Sigmoid colon (tissue), 7 donors: ENCODE measurements around the gene NES. TPM values are rescaled to one million over a fixed set of nuclear protein-coding genes. Genes with fewer than 3 reads are reported as not detected.

Source experiments
- DNase-seq: peaks from one replicate; pipeline ENCODE4 v3.0.0-alpha.2; 2019
- H3K27ac ChIP-seq, 4 donors: fragments of 200-600 bp; sonication (generic); one replicate each; pipeline ENCODE4 v1.5.1; 2016 to 2019; ENCODE audit warnings: mild to moderate bottlenecking in 1 of 4
- H3K27me3 ChIP-seq, 3 donors: fragments of 200-600 bp; sonication (generic); one replicate each; pipeline ENCODE4 v1.5.1; 2019; ENCODE audit warnings: mild to moderate bottlenecking in 1 of 3
- H3K36me3 ChIP-seq, 4 donors: fragments of 200-600 bp; sonication (generic); one replicate each; pipeline ENCODE4 v1.5.1; 2016 to 2019
- H3K4me1 ChIP-seq, 4 donors: fragments of 200-600 bp; sonication (generic); one replicate each; pipeline ENCODE4 v1.5.1; 2017 to 2019
- H3K4me3 ChIP-seq, 4 donors: fragments of 200-600 bp; sonication (generic); one replicate each; pipeline ENCODE4 v1.5.1; 2017 to 2019; ENCODE audit warnings: mild to moderate bottlenecking in 2 of 4, moderate library complexity in 1 of 4
- H3K9me3 ChIP-seq, 4 donors: fragments of 200-600 bp in 3 of 4; sonication (generic) in 3 of 4; one replicate each; pipeline versions ENCODE4 v1.5.1 to v1.6.1; 2013 to 2019
- EP300 ChIP-seq, 4 donors: sonication (generic); formaldehyde crosslinking; IDR thresholded peaks; one replicate each; pipeline ENCODE4 v1.6.1; 2017; ENCODE audit warnings: antibody characterized with exemption in 4 of 4
- POLR2A ChIP-seq, 2 donors: fragments of 450-650 bp; IDR thresholded peaks; one replicate each; pipeline ENCODE4 v1.6.1; 2016; ENCODE audit warnings: antibody characterized with exemption in 2 of 2, mild to moderate bottlenecking in 2 of 2, moderate library complexity in 2 of 2
- POLR2AphosphoS5 ChIP-seq, 4 donors: sonication (generic); formaldehyde crosslinking; IDR thresholded peaks; one replicate each; pipeline ENCODE4 v1.6.1; 2017; ENCODE audit warnings: antibody characterized with exemption in 4 of 4
- WGBS, 2 donors: extraction: QIAGEN DNeasy Blood & Tissue Kit; methylation state at CpG; one replicate each; pipeline ENCODE4 v1.1.7; 2013; 5-methylcytosine and 5-hydroxymethylcytosine counted together
- intact Hi-C: fragments of 100-400 bp; cut with DNase I; formaldehyde crosslinking; loops from one replicate; pipeline ENCODE4 v1.15.1; 2023
- polyA plus RNA-seq, 3 donors: library from polyadenylated mRNA; stranded (reverse); fragments of 200-250 nt; gene quantifications; one replicate each; pipeline ENCODE4 v1.2.3, GENCODE V29; 2013
- total RNA-seq, 4 donors: library from RNA; depleted of rRNA; stranded (reverse); fragments of >200 nt; gene quantifications; one replicate each; pipeline ENCODE4 v1.1.0, GENCODE V29; 2016
- TF ChIP-seq, protein P1 (sequence below), 4 experiments: fragments of 450-650 bp in 3 of 4; fragments of 200-600 bp in 1 of 4; IDR thresholded peaks; one replicate each; pipeline ENCODE4 v1.5.1; 2016 to 2019; ENCODE audit warnings: antibody characterized with exemption in 4 of 4, mild to moderate bottlenecking in 3 of 4, moderate library complexity in 2 of 4
- donor health status: healthy with polysubstance abuse.
- donor health status: Bipolar disorder and iron deficiency.
- donor health status: healthy.

The NES gene
- total and polyA plus RNA-seq, 7 donors = 0.60 to 21.0 (median 7.1) TPM

DNA sequence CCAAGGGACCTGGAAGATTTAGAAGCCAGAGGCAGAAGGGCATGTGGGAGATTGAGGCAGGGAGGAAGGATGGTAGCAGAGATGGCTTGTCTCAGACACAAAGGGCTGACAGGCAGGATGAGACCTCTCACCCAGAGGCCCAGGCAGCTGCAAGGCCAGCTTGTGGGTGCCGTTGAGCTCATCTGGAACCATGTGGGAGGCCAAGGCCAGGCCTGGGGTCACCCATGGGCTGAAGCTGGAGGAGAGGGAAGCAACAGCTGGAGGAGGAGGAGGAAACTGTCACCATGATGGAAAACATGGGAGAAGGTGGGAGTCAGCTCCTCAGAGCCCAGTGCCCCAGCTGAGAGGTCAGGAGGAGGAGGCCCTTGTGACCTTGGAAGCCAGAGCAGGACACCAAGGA is 21.8 kb upstream of the NES start:
- no peak for TF ChIP-seq POLR2A (IDR thresholded peaks at IDR 0.05)
- TF ChIP-seq EP300 (IDR thresholded peaks at IDR 0.05) = no peak
- no peak for TF ChIP-seq POLR2AphosphoS5 (IDR thresholded peaks at IDR 0.05)
- TF ChIP-seq, protein P1, sequence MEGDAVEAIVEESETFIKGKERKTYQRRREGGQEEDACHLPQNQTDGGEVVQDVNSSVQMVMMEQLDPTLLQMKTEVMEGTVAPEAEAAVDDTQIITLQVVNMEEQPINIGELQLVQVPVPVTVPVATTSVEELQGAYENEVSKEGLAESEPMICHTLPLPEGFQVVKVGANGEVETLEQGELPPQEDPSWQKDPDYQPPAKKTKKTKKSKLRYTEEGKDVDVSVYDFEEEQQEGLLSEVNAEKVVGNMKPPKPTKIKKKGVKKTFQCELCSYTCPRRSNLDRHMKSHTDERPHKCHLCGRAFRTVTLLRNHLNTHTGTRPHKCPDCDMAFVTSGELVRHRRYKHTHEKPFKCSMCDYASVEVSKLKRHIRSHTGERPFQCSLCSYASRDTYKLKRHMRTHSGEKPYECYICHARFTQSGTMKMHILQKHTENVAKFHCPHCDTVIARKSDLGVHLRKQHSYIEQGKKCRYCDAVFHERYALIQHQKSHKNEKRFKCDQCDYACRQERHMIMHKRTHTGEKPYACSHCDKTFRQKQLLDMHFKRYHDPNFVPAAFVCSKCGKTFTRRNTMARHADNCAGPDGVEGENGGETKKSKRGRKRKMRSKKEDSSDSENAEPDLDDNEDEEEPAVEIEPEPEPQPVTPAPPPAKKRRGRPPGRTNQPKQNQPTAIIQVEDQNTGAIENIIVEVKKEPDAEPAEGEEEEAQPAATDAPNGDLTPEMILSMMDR (IDR thresholded peaks at IDR 0.05) = no peak

DNA sequence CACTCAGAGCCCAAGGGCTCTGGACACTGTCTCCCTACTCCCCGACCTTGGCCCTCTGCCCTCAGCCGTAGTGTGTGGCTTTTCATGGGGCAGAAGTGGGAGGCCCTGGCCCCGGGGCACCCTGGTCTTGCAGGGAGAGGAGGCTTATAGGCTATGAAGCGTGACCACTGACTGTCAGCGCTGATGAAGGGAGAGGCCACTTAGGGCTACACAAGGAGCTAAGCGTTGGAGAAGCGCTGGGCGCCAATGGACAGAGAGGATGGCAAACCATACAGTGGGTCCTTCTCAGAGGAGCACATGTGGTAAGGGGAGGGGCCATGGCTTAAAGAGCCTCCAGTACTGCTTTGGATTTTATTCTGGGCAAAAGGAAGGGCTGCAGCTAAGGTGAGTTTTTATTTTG is 20.3 kb upstream of the NES start:
- H3K4me1 ChIP-seq = peaks cover 0 to 7% (median 2%) of the 10 kb centered on the region in 4 donors
- no peak for DNase-seq
- no peaks in the 10 kb centered on the region for H3K9me3 ChIP-seq
- H3K27me3 ChIP-seq = peaks cover 0 to 17% (median 2%) of the 10 kb centered on the region in 3 donors
- WGBS, 2 donors = 86 to 88% methylated on average over 8 of the region's 8 CpGs
- no peak overlapping the region for H3K4me3 ChIP-seq
- intact Hi-C loops = no loop called here
- TF ChIP-seq POLR2A (IDR thresholded peaks at IDR 0.05) (no peak), POLR2AphosphoS5 (IDR thresholded peaks at IDR 0.05) (no peak), EP300 (IDR thresholded peaks at IDR 0.05) (no peak)
- TF ChIP-seq, protein P1 (IDR thresholded peaks at IDR 0.05) = no peak
- no peak overlapping the region for H3K27ac ChIP-seq
- H3K36me3 ChIP-seq = no peaks in the 10 kb centered on the region

More for the DNA sequence above, 21.8 kb upstream of the NES start:
- Histone ChIP-seq H3K9me3 (no peaks in the 10 kb centered on the region), H3K36me3 (no peaks in the 10 kb centered on the region), H3K27ac (no peak overlapping the region), H3K27me3 (peaks cover 0 to 9% (median 0%) of the 10 kb centered on the region in 3 donors), H3K4me1 (peaks cover 0 to 7% (median 3%) of the 10 kb centered on the region in 4 donors), H3K4me3 (no peak overlapping the region)
- 76 to 87% methylated on average over 1 of the region's 1 CpG for WGBS, 2 donors
- DNase-seq = no peak
- intact Hi-C loops = no loop called here

DNA sequence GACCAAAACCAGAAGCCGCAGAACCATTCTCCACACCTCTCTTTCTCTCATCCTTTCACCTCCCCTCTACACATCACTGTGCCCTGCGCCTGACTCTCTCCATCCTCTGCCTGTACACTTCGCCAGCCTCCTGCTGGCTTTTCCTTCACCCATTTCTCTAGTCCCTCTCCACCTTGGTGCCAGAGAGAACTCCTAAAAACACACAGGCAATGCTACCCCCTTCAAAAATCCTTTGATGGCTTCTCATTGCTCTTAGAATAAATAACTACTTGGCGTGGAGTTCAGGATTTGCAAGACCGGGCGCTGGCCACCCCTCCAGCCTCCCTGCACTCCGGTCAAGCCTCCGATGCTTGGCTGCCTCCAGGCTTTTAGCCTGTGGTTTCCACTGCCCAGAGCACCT is 19.5 kb upstream of the NES start:
- Histone ChIP-seq H3K9me3 (no peaks in the 10 kb centered on the region), H3K27ac (no peak overlapping the region), H3K27me3 (peaks cover 0 to 24% (median 7%) of the 10 kb centered on the region in 3 donors), H3K4me3 (no peak overlapping the region), H3K4me1 (peaks cover 0 to 11% (median 2%) of the 10 kb centered on the region in 4 donors), H3K36me3 (no peaks in the 10 kb centered on the region)
- intact Hi-C loops = no loop called here
- no peak for DNase-seq
- TF ChIP-seq POLR2AphosphoS5 (IDR thresholded peaks at IDR 0.05) (no peak), POLR2A (IDR thresholded peaks at IDR 0.05) (no peak), EP300 (IDR thresholded peaks at IDR 0.05) (no peak)
- TF ChIP-seq, protein P1 (IDR thresholded peaks at IDR 0.05) = no peak
- WGBS, 2 donors = 94 to 95% methylated on average over 8 of the region's 8 CpGs

DNA sequence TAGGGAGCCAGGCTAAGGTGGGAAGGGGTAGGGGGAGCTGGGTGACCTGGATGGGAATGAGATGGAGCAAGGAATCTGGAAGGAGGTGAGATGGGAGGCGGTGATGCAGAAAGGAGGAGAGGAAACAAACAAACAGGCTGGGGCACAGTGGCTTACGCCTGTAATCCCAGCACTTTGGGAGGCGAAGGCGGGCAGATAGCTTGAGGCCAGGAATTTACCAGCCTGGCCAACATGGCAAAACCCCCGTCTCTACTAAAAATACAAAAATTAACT is 17.4 kb upstream of the NES start:
- 84 to 93% methylated on average over 5 of the region's 5 CpGs for WGBS, 2 donors
- DNase-seq = no peak
- Histone ChIP-seq H3K4me3 (no peak overlapping the region), H3K27me3 (peaks cover 4 to 36% (median 18%) of the 10 kb centered on the region in 3 donors), H3K36me3 (no peaks in the 10 kb centered on the region), H3K9me3 (no peaks in the 10 kb centered on the region), H3K27ac (no peak overlapping the region), H3K4me1 (peaks cover 0 to 20% (median 7%) of the 10 kb centered on the region in 4 donors)
- TF ChIP-seq POLR2AphosphoS5 (IDR thresholded peaks at IDR 0.05) = no peak
- TF ChIP-seq POLR2A (IDR thresholded peaks at IDR 0.05) = no peak
- TF ChIP-seq, protein P1 (IDR thresholded peaks at IDR 0.05) = no peak
- TF ChIP-seq EP300 (IDR thresholded peaks at IDR 0.05) = no peak
- intact Hi-C loops = no loop called here
